Naive B cell (primary cell): ENCODE measurements around the gene ATP5F1A. TPM values are rescaled to one million over a fixed set of nuclear protein-coding genes. Genes with fewer than 3 reads are reported as not detected.

Experiments used
- ATAC-seq, 2 donors: fragments of 150-1000 bp; cut with Tn5 transposase; 2 replicates each; pipeline ENCODE4 v1.10.0; 2021; ENCODE audit warnings: low read depth in 2 of 2, mild to moderate bottlenecking in 2 of 2, moderate library complexity in 2 of 2
- DNase-seq: peaks from one replicate; pipeline ENCODE4 v3.0.0; 2022
- H3K27ac Mint-ChIP-seq, 6 donors: one replicate each; pipeline ENCODE4 v1.8.0; 2020 to 2022; ENCODE audit warnings: mild to moderate bottlenecking in 6 of 6, mixed read lengths in 6 of 6, moderate library complexity in 5 of 6, inconsistent platforms in 2 of 6
- H3K27me3 Mint-ChIP-seq, 3 donors: one replicate each; pipeline ENCODE4 v1.8.0; 2021 to 2022; ENCODE audit warnings: mixed read lengths in 3 of 3, mild to moderate bottlenecking in 1 of 3
- H3K36me3 Mint-ChIP-seq, 2 donors: one replicate each; pipeline ENCODE4 v1.8.0; 2020 to 2022; ENCODE audit warnings: mixed read lengths in 2 of 2, inconsistent platforms in 1 of 2, mild to moderate bottlenecking in 1 of 2
- H3K4me1 Mint-ChIP-seq, 3 donors: one replicate each; pipeline ENCODE4 v1.8.0; 2020 to 2022; ENCODE audit warnings: mixed read lengths in 3 of 3, inconsistent platforms in 1 of 3, mild to moderate bottlenecking in 1 of 3, moderate library complexity in 1 of 3
- H3K4me3 Mint-ChIP-seq, 8 donors: one replicate each; pipeline ENCODE4 v1.8.0; 2020 to 2022; ENCODE audit warnings: mild to moderate bottlenecking in 8 of 8, mixed read lengths in 8 of 8, moderate library complexity in 8 of 8, inconsistent platforms in 2 of 8
- H3K9me3 Mint-ChIP-seq, 7 donors: one replicate each; pipeline ENCODE4 v1.8.0; 2020 to 2022; ENCODE audit warnings: mixed read lengths in 7 of 7, mild to moderate bottlenecking in 5 of 7, inconsistent platforms in 2 of 7, moderate library complexity in 1 of 7
- polyA plus RNA-seq, 6 donors: library from polyadenylated mRNA; unstranded; fragments of 300-500 nt; fragmentation: Illumina TruSeq; gene quantifications; one replicate each; pipeline ENCODE4 v1.2.3, GENCODE V29; 2021; ENCODE audit warnings: low read depth in 6 of 6

Gene ATP5F1A
- polyA plus RNA-seq, 6 donors from 2014 or later, result 349 to 555 (median 393) TPM

DNA sequence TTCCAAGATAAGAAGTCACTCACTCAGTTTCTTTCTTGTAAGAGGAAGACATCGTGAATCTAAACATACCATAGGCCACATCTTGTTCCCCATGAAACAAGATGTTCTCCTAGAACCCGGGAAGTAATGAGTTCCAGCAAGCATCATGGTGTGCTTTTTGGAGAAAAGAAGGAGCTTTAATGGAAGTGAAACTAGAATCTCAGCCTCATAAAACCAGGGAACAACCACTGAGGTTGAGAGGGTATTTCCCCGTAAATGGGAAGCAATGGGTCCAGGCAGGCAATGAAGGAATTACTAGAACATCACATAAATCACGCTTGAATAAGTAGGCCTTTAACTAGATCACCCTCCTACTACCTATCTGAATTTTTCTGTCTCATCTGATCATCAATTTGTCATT, 66.4 kb downstream of the ATP5F1A start:
- no peak overlapping the region for H3K4me3 Mint-ChIP-seq
- H3K36me3 Mint-ChIP-seq, result no peaks in the 10 kb centered on the region
- no peaks in the 10 kb centered on the region for H3K9me3 Mint-ChIP-seq
- H3K27me3 Mint-ChIP-seq, result peaks cover 7 to 12% (median 12%) of the 10 kb centered on the region in 3 donors
- peaks cover 8 to 10% (median 10%) of the 10 kb centered on the region in 3 donors for H3K4me1 Mint-ChIP-seq
- DNase-seq (no peak), ATAC-seq (no peak)
- H3K27ac Mint-ChIP-seq, result no peak overlapping the region

Other genes with a start within 250 kb of the ATP5F1A start
- gene EPG5, start 131.0 kb downstream of the ATP5F1A start, polyA plus RNA-seq, result 1 to 10 TPM; 3.4 to 6.9 (median 5.4) TPM
- 1 to 10 TPM in 3 of 6 donors, under 1 TPM in 3; 0.29 to 1.8 (median 0.90) TPM for gene PSTPIP2, start 26.0 kb downstream of the ATP5F1A start, polyA plus RNA-seq
- 10 to 100 TPM; 49.4 to 74.0 (median 63.8) TPM for gene HAUS1, start 6.1 kb upstream of the ATP5F1A start, polyA plus RNA-seq